Measurements from ENCODE around the gene LINGO4.

GRCh38 chr1:151843398-151843797 is 38.2 kb upstream of the LINGO4 start:
- no peak for TF ChIP-seq CTCF (IDR thresholded peaks at IDR 0.05)
- no peak for TF ChIP-seq EZH2 (IDR thresholded peaks at IDR 0.05; ENCODE audit: borderline replicate concordance, insufficient read depth, low read depth, low read length, poor library complexity, severe bottlenecking)

Measured in B cell (primary cell).